ENCODE results near the gene BTBD9. TPM values are rescaled to one million over a fixed set of nuclear protein-coding genes. Genes with fewer than 3 reads are reported as not detected.

BTBD9 gene
- total RNA-seq, 1 donor from 2014 or later = 14.8 TPM

DNA sequence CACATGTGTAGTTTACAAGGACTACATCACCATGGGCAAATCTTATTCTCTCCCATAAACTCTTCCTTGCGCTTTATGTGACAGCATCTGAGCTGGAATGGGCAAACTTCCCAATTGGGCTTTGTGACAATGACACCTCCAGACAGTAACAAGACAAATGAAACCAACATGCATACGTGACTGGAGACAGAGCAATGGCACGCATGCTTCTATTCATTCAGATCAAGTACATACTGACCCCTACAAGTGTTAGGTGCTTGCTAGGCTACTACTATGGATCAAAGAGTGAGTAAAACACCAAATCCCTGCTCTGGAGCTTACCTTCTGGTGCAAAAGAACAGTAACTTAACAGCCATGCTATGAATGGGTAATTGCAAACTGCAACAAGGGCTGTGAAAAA is 394.9 kb downstream of the BTBD9 start:
- no peak for DNase-seq (ENCODE audit: low spot score)
- Mint-ChIP-seq H3K36me3 (ENCODE audit: low read depth) (peaks cover 4% of the 10 kb centered on the region), H3K4me3 (ENCODE audit: unreplicated experiment) (no peak overlapping the region), H3K9me3 (ENCODE audit: low read depth) (peaks cover 4% of the 10 kb centered on the region), H3K27me3 (ENCODE audit: low read depth) (no peaks in the 10 kb centered on the region), H3K4me1 (ENCODE audit: low read depth) (peaks cover 15% of the 10 kb centered on the region), H3K27ac (ENCODE audit: unreplicated experiment) (no peak overlapping the region)
- TF ChIP-seq, protein P1, sequence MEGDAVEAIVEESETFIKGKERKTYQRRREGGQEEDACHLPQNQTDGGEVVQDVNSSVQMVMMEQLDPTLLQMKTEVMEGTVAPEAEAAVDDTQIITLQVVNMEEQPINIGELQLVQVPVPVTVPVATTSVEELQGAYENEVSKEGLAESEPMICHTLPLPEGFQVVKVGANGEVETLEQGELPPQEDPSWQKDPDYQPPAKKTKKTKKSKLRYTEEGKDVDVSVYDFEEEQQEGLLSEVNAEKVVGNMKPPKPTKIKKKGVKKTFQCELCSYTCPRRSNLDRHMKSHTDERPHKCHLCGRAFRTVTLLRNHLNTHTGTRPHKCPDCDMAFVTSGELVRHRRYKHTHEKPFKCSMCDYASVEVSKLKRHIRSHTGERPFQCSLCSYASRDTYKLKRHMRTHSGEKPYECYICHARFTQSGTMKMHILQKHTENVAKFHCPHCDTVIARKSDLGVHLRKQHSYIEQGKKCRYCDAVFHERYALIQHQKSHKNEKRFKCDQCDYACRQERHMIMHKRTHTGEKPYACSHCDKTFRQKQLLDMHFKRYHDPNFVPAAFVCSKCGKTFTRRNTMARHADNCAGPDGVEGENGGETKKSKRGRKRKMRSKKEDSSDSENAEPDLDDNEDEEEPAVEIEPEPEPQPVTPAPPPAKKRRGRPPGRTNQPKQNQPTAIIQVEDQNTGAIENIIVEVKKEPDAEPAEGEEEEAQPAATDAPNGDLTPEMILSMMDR (IDR thresholded peaks at IDR 0.05) = no peak

GRCh38 chr6:38241200-38241871 is 398.4 kb downstream of the BTBD9 start:
- Mint-ChIP-seq H3K4me3 (ENCODE audit: unreplicated experiment) (no peak overlapping the region), H3K27ac (ENCODE audit: unreplicated experiment) (no peak overlapping the region), H3K36me3 (ENCODE audit: low read depth) (no peaks in the 10 kb centered on the region), H3K27me3 (ENCODE audit: low read depth) (no peaks in the 10 kb centered on the region), H3K4me1 (ENCODE audit: low read depth) (peaks cover 6% of the 10 kb centered on the region), H3K9me3 (ENCODE audit: low read depth) (no peaks in the 10 kb centered on the region)
- TF ChIP-seq, protein P1 (IDR thresholded peaks at IDR 0.05) = no peak
- DNase-seq (ENCODE audit: low spot score) = no peak

- H3K27ac Mint-ChIP-seq (ENCODE audit: unreplicated experiment) = no peak overlapping the region
- no peaks in the 10 kb centered on the region for H3K36me3 Mint-ChIP-seq (ENCODE audit: low read depth)
- H3K27me3 Mint-ChIP-seq (ENCODE audit: low read depth) = no peaks in the 10 kb centered on the region
- TF ChIP-seq, protein P1 (IDR thresholded peaks at IDR 0.05) = no peak
- DNase-seq (ENCODE audit: low spot score) = no peak
- H3K4me3 Mint-ChIP-seq (ENCODE audit: unreplicated experiment) = no peak overlapping the region
- no peaks in the 10 kb centered on the region for H3K9me3 Mint-ChIP-seq (ENCODE audit: low read depth)
- peaks cover 6% of the 10 kb centered on the region for H3K4me1 Mint-ChIP-seq (ENCODE audit: low read depth)
These were observed 399.8 kb downstream of the BTBD9 start for GRCh38 chr6:38239719-38240451.

GRCh38 chr6:38236631-38237030 is 403.1 kb downstream of the BTBD9 start:
- H3K9me3 Mint-ChIP-seq (ENCODE audit: low read depth) = no peaks in the 10 kb centered on the region
- peaks cover 6% of the 10 kb centered on the region for H3K4me1 Mint-ChIP-seq (ENCODE audit: low read depth)
- TF ChIP-seq, protein P1 (IDR thresholded peaks at IDR 0.05) = no peak
- H3K4me3 Mint-ChIP-seq (ENCODE audit: unreplicated experiment) = no peak overlapping the region
- H3K27me3 Mint-ChIP-seq (ENCODE audit: low read depth) = no peaks in the 10 kb centered on the region
- no peaks in the 10 kb centered on the region for H3K36me3 Mint-ChIP-seq (ENCODE audit: low read depth)
- no peak overlapping the region for H3K27ac Mint-ChIP-seq (ENCODE audit: unreplicated experiment)
- no peak for DNase-seq (ENCODE audit: low spot score)

GRCh38 chr6:38234934-38235682 is 404.6 kb downstream of the BTBD9 start:
- peaks cover 6% of the 10 kb centered on the region for H3K4me1 Mint-ChIP-seq (ENCODE audit: low read depth)
- no peaks in the 10 kb centered on the region for H3K27me3 Mint-ChIP-seq (ENCODE audit: low read depth)
- TF ChIP-seq, protein P1 (IDR thresholded peaks at IDR 0.05) = no peak
- H3K36me3 Mint-ChIP-seq (ENCODE audit: low read depth) = no peaks in the 10 kb centered on the region
- no peak overlapping the region for H3K4me3 Mint-ChIP-seq (ENCODE audit: unreplicated experiment)
- no peak for DNase-seq (ENCODE audit: low spot score)
- no peak overlapping the region for H3K27ac Mint-ChIP-seq (ENCODE audit: unreplicated experiment)
- H3K9me3 Mint-ChIP-seq (ENCODE audit: low read depth) = no peaks in the 10 kb centered on the region

Measured in chondrocyte (in vitro differentiated cells).